DMS53 (cell line): ENCODE measurements around the gene DPYD.

Experiments
- DNase-seq: peaks from one replicate; lab custom pipeline; 2025; lab: John Stamatoyannopoulos, UW

Gene DPYD

DNA sequence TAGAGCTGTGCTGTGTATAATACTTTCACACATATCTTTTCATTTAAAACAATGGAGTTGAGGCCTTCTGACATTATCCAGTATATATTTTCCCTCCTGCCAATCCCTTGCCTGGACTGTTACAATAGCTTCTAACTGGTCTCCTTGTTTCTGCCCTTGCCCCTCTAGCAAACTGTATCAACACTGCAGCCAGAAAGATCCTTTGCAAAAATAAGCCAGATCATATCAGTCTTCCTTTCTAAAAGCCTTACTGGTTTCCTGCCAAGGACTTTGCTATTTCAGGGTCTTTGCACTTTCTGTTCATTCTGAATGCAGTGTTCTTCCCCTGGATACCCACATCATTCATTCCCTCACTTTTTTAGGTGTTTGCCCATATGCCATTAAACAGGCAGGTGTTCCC is 829.2 kb downstream of the DPYD start:
- DNase-seq = no peak

DNA sequence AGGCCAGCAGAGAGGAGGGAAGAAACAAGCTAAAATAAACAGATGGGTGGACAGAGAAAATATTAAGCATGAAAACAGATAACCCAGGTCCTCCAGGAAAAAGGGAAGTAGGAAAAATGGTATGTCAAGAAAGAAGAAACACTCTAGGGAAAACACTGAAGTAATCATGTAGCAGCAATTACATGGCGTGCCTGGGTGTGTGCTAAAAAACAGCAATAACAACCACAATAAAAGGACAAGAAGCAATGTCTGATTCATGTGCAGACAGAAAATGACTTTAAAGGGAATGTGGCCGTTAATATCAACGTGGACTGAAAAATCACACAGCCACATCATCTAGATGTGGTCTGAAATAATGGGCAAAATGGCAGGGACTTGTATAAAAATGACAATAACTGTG is 829.6 kb downstream of the DPYD start:
- no peak for DNase-seq

DNA sequence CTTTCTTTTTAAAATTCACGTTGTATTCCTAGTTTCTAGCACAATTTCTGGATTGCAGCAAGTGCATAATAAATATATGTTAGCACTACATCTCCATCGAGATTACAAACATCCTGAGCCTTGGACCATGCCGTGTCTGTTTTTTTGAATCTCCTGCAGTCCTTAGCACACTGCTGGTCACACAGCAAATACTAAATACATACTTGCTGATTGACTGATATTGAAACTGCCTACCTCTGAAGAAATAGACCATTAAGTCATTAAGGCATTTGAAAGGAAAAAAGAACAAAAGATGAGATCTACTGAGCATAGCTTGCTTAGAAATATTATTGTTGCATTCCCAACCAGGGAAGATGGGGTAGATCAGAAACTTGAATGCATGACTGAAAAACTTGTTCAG is 830.1 kb downstream of the DPYD start:
- DNase-seq = no peak

DNA sequence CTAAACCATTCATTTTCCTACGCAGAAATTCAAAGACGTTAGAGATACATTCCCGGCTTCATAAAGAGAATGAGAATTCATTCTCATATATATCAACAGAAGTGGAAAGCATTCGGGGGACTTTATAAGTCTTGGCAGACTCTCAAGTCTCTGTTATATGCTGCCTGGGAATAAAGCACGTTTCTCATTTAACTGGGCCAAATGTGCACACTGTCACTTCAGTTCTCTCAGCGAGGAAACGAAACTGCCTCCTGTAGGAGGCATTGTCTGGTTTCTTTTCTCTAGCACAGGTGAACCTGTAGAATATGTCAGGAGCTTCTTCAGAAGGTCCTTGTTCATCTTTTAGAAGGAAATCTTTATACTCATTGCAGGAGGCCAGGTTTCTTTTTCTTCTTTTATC is 831.7 kb downstream of the DPYD start:
- no peak for DNase-seq

- no peak for DNase-seq
Measured at GRCh38 chr1:97088391-97088790, 832.4 kb downstream of the DPYD start.

DNA sequence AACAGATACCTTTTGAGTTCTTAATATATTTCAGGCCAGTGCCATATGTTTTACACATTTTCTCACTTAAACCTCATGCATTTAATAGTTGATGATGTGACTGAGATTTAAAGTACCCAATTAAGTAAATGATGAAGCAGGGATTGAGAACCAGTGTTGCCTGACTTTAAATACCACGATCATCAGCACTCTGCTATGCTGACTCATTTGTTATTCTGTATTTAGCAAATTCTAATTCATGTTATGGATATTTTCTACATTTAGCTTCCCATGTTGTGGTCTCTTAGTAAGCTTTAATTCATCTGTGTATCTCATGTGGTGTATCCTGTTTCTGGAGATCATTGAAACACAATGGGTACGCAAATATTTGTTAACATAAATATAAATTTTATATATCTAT is 836.3 kb downstream of the DPYD start:
- no peak for DNase-seq

DNA sequence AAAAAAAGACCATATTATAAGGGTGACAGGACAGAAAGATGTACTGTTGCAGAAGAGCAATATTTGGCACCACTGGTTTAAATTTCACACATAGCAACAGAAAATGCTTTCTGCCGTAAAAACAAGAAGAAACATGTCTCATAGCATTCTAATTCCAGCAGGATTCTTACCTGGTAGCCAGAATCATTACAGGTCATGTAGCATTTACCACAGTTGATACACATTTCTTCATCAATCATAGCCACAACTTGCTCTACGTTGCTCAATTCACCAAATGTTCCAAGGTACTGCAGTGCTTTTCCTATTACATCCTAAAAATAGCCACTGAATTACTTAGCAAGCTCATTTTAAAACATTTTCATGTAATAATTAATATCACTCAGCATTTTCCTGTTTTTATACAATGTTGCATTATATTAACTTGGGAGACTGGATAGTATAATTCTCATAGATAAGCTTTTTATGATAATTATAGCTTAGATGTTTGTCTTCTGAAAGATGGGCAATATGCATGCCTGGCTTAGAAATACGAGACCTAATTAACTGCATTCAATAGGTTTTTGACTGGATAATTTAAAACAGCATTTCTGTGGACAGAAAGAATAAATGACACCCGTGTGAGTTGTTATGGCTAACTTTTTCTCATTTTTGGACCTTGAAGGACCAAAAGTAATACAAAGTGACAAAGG is 838.5 kb downstream of the DPYD start:
- DNase-seq = no peak

DNA sequence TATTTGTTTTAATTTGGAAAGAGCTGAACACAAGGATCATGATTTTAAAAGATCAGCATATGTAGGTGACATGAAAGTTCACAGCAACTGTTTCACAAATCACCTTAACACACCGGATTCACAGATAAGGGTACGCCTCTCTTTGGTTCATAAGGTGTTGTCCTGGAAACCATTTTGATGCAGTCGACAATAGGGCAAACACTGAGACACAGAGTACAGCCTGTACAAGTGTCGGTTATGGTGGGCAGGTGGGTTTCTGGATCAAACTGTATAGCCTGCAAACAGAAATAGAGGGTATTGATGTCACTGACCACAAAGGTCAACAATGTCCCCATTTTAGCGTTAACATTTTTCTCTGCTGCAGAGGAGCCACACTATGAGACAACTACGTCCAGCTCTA is 842.0 kb downstream of the DPYD start:
- DNase-seq = no peak

GRCh38 chr1:97077221-97077620 is 843.6 kb downstream of the DPYD start:
- DNase-seq = no peak

- no peak for DNase-seq
Measured at GRCh38 chr1:97074771-97075170, 846.1 kb downstream of the DPYD start.

DNA sequence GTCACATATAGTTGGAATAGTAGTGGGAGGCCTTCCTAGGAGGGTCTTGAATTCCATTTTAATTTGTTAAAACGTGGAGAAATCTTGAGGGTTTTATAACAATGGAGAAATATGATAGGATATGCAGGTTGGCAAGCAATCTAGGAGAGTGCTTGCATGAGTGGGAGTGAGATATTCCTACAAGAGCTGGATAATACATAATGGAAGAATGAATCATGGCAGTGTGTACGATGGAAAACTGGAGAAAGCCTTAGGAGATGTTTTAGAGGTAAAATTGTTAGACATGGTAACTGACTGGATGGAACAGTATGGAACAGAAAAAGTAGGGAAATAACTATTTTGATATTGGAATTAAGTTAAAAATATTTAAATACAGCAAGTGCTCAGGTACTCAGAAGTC is 846.9 kb downstream of the DPYD start:
- DNase-seq = no peak

DNA sequence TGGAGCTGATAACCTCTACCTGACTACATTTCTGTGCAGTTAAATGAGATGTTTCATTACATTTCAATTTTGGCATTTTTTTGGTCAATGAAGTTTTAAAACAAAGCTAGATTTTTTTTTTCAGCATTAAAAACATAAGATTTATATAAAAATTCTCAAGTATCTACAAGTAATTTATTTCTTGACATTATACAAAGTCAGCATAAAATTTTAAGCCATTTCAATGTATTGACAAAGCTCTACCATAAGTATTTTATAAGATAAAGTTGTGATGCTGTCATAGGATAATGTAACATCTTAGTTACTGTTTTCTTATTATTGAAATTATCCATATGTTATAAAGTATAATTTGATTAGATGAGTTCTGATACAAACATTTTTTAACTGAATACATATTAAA is 847.7 kb downstream of the DPYD start:
- DNase-seq = no peak

DNA sequence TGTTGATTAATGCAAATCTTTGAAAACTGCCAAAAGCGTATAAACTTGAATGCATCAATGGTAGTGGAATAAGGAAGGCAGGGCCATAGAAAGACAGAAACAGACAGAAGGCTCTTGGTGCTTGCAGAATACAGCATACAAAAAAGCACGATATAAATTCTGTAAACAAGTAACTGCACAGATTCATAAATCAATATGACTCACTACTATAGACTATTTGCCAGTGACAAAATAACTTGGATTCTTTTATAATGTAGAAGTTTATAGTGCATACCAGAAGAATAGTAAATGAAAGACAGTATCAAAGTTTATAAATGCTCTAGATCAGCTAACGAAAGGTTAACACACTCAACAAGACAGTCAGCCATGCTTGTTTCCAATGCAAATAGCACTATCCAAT is 849.7 kb downstream of the DPYD start:
- no peak for DNase-seq

DNA sequence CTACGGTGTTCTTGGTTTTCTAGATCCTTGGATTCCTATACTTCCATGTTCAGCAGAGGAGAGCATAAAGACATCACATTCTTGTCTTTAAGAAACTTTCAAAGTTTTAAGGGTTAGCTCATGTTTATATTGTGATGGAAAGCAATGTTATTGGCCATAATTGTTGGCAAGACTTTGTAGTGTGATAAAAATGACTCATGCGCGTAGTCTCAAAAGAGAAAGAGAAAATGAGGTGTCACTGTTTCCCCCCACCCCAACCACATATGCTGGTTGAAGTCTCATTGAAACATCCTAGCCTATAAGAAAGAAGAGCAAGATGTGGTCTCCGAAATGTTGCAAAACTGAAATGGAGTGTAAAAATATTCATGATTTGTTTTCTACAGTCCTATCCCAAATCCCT is 850.5 kb downstream of the DPYD start:
- DNase-seq = no peak

GRCh38 chr1:97069312-97069711 is 851.5 kb downstream of the DPYD start:
- DNase-seq = peak; percentile 40

- DNase-seq = no peak
Measured at GRCh38 chr1:97066860-97067259, 854.0 kb downstream of the DPYD start.

DNA sequence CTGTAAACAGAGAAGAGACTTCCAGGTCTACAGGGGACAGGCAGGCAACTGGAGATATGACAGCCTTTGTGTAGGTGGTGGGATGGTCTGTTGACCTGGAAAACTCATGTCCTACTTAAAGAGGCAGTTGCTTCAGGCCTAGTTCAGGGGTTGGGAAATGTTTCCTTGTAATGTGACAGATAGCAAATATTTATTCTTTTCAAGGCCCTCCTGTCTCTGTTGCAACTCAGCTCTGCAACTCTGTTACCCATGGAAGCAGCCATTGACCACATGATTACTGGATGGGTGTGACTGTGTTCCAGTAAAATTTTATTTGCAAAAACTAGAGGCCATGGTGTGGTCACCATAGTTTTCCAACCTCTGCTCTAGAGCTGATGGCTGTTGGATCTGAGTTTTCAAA is 857.3 kb downstream of the DPYD start:
- DNase-seq = peak; percentile 36

GRCh38 chr1:97061604-97062003 is 859.2 kb downstream of the DPYD start:
- no peak for DNase-seq

GRCh38 chr1:97056386-97056785 is 864.4 kb downstream of the DPYD start:
- no peak for DNase-seq

DNA sequence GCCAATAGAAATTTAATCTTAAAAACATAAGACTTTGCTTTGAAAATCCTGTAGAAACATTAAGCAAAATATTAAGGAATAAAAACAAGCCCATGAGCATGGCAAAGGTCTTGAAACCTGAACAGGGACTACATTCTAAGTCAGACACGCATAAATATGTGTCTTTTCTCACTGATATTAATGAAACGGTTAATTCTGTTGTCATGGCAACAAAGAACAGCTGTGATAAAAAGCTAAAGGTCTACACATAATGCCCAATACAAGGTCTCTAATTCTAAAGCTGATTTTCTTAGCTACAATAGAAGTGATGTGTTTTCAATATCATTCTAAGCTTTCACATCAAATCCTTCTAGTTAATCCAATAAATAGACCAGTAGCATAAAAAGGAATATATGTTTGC is 867.6 kb downstream of the DPYD start:
- DNase-seq = no peak

DNA sequence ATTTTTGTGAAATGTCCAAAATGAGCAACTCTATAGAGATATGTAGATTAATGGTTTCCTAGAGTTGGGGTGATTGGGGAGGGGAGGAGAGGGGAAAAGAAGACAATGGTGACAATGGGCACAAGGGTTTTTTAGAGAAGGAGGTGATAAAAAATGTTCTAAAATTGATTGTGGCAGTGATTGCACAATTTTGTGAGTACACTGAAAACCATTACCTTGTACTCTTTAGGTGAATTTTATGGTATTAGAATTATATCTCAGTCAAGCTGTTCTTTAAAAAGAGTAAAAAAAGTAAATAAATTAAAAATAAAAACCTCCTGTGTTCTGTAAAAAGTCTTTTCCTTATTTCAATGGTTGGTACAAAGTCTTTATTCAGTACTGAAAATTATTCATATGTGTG is 869.0 kb downstream of the DPYD start:
- no peak for DNase-seq

DNA sequence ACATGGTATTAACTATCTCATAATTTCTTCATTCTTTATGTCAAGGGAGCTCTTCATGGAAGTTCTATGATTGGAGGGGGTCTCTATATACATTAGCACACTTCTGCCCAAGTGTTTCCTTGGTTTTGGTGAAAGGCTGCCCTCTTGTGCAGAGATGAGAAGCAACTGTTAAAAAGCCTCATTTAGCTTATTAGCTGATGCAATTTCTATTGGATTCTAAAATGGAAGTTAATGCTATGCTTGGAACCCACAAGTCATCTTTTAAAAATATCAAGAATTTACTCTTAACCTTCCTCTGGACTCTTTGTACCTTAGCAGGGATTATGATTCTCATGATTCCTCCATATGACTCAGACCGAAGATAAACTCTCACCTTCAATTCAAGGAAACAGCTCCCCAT is 870.3 kb downstream of the DPYD start:
- peak; percentile 44 for DNase-seq

DNA sequence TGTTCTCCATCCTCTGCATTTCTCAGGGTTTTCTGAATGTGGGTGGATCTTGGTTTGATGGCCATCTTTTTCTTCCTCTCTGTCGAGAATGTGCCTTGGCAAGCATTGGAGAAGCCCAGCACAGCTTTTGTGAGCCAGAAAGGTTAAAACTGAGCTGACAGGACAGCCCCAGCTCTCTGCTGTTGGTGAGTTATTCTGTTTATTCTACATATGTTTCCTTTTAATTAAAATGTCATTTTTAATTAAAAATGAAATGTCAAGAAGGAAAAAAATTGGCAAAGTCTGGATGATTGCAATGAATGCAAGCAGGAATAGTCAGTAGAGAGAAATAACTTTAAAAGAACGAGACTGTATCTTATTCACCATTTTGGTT is 873.4 kb downstream of the DPYD start:
- no peak for DNase-seq

GRCh38 chr1:97046765-97047420 is 873.9 kb downstream of the DPYD start:
- DNase-seq = no peak
